Fibroblast of mammary gland (primary cell): ENCODE data around the gene GLDC.
"Not testable (repeated sequence)": the region's sequence is repeated elsewhere in the genome, so short reads cannot be mapped to it uniquely, and the experiment has no call there.

Experiments used
- DNase-seq: peaks from one replicate; pipeline ENCODE4 v3.0.0-alpha.2; 2010; ENCODE audit warnings: low read depth
- H3K4me3 ChIP-seq: 2 replicates; pipeline ENCODE4 v1.5.1; 2011; ENCODE audit warnings: low read depth, mild to moderate bottlenecking, low read length, moderate library complexity; ENCODE audit not compliant: control insufficient read depth
- CTCF ChIP-seq: conservative IDR thresholded peaks from 2 replicates; pipeline ENCODE4 v1.5.1; 2011; ENCODE audit warnings: low read depth, low read length, inconsistent platforms; ENCODE audit not compliant: control insufficient read depth, insufficient read depth

Gene GLDC

DNA sequence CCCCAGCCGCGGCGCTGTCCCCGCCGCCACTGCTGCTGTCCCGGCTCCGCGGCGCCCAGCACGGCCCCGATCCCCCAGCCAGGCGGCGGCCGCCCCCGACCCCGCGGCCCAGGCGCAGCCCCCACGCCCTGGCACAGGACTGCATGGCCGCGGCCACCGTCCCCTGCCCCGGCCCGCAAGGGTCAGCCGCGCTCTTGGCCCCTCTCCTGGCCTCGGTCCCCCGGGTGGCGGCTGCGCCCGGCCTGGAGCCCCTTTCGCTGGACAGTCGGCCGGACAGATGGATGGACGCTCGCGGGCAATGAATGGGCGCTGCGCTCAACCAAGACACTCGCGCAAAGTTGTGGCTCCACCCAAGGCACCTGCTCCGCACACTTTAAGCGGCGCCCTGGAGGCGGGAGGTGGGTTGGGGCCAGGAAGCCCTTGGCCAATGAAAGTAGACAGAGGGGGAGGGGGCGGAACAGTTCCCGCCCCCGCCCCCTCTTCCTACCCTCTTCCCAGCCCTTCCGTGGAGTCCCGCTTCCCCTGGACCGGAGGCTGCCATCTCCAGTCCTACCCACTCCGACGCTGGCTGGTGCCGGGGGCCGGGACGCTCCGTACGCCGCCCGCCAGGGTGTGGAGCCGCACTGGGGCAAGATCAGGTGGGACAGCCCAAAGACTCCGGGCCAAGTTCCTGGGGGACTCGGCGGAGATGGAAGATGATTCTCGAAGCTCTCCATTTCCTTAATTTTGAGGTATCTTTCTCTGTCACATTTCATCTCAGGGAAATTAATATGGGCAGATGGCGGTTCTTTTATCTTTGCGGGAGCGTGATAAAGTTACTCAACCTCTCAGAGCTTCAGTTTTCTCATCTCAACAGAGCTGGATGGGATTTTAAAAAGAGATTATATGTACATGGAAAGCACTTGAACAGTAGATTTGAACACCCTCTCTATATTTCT, at the start of gene GLDC:
Gene GLDC (minus strand): TSS at position 375 of the 938 bp plus-strand sequence. CDS start 230 bp downstream, at position 145.
- DNase-seq = no peak
- H3K4me3 ChIP-seq = peak within 1 kb of the TSS; percentile 15

DNA sequence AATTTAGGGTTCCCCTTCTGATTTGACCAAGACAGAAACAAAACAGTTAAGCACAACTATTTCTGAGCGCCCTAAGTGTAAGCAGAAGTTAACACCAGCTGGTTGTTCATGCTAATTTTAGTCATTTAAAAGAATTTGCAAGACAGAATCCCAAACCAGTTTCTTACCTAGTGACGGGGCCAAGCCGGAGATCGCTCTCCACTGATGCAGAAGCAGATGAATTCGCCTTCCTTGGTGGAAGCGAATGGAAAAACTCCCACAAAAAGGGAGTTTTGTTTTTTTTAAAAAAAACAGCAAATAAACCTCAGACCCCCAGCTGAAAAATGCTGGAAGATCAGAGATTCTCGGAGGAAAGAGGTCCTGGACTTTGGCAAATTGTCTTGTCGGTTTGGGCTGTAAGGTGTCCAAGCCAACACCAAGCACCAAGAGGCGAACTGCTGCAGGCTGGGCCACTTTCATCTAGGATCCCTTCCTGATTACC, 47.4 kb upstream of the GLDC start:
- no peak for TF ChIP-seq CTCF
- DNase-seq = no peak

More for the DNA sequence above, at the start of gene GLDC:
- no peak for TF ChIP-seq CTCF

GRCh38 chr9:6692433-6692832, 46.9 kb upstream of the GLDC start:
- no peak overlapping the region for H3K4me3 ChIP-seq
- DNase-seq = no peak
- TF ChIP-seq CTCF = no peak

More for the DNA sequence above, 47.4 kb upstream of the GLDC start:
- no peak overlapping the region for H3K4me3 ChIP-seq

DNA sequence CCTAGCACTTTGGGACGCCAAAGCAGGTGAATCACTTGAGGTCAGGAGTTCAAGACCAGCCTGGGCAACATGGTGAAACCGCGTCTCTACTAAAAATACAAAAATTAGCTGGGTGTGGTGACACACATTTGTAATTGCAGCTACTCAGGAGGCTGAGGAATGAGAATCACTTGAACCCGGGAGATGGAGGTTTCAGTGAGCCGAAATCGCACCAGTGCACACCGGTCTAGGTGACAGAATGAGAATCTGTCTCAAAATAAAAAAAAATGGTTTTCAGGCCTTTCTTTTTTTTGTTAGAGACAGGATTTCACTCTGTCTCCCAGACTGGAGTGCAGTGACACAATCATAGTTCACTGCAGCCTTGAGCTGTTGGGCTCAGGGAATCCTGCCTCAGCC, 45.1 kb upstream of the GLDC start:
- H3K4me3 ChIP-seq, DNase-seq: not testable (repeated sequence)

DNA sequence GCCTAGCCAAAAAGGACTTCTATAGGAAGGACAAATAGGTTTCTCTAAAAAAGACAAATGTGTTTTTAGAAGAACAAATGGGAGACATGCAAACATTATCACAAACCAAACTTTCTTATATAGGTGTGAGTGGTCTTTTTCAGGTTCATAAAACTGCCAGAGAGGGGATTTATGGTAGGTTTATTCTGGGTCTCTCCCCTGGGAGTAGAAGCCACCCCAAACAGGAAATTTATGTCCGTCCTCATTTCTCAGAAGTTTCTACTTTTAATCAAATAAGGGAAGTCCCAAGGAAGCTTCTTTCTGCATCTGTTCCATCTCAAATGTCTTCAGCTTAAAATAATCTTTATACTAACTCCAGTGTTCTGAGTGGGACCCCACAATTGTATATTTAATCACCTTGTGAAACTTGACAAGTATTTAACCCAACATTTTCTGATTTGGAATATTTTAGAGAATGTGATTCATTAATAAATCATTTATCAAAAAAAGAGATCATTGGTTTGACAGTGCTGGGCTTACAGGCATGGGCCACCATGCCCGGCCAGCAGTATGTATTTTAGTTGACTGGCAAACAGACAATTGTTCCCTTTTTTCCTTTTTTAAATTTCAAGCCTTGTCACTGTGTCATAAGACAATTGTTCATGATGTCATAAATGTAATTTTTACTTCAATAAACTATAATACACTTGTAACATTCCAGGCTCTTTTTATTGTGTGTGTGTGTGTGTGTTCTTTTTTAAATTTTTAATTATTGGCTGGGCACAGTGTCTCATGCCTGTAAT, 44.6 kb upstream of the GLDC start:
- H3K4me3 ChIP-seq = no peak overlapping the region
- no peak for TF ChIP-seq CTCF
- no peak for DNase-seq

GRCh38 chr9:6687180-6687579, 41.7 kb upstream of the GLDC start:
- no peak for DNase-seq
- no peak overlapping the region for H3K4me3 ChIP-seq
- no peak for TF ChIP-seq CTCF

- DNase-seq = peak; percentile 62
- peak; percentile 41 for TF ChIP-seq CTCF
Observed at GRCh38 chr9:6686396-6686795, 40.9 kb upstream of the GLDC start.

More at GRCh38 chr9:6686396-6686795, 40.9 kb upstream of the GLDC start:
- H3K4me3 ChIP-seq = no peak overlapping the region
